Astrocyte (in vitro differentiated cells and primary cell): ENCODE data around the gene MMAA.
"Not testable (repeated sequence)": the region's sequence is repeated elsewhere in the genome, so short reads cannot be mapped to it uniquely, and the experiment has no call there.

Experiments
- CTCF ChIP-seq: IDR thresholded peaks from 2 replicates; pipeline ENCODE4 v1.5.1; 2011; ENCODE audit warnings: low read depth, mild to moderate bottlenecking, inconsistent platforms, low read length, moderate library complexity; ENCODE audit not compliant: insufficient read depth
- EZH2 ChIP-seq: IDR thresholded peaks from 2 replicates; pipeline ENCODE4 v1.6.1; 2012; ENCODE audit warnings: mild to moderate bottlenecking, low read length, inconsistent platforms; ENCODE audit not compliant: insufficient read depth

GRCh38 chr4:145574546-145574945, 44.6 kb upstream of the MMAA start:
- not testable (repeated sequence) for TF ChIP-seq CTCF, EZH2
